ENCODE measurements around the gene SLC52A1. TPM values are rescaled to one million over a fixed set of nuclear protein-coding genes. Genes with fewer than 3 reads are reported as not detected.

SLC52A1 gene
- total RNA-seq, 4 donors from 2014 or later, result 1.3 to 6.0 (median 3.4) TPM; not detected in 1

- no peak for TF ChIP-seq CTCF (IDR thresholded peaks at IDR 0.05)
- no peak for TF ChIP-seq EP300 (IDR thresholded peaks at IDR 0.05; ENCODE audit: low read depth)
- no peak for TF ChIP-seq POLR2A (IDR thresholded peaks at IDR 0.05)
- no peak for TF ChIP-seq POLR2AphosphoS5 (IDR thresholded peaks at IDR 0.05)
- H3K4me3 ChIP-seq, result no peak overlapping the region
- no peaks in the 10 kb centered on the region for H3K36me3 ChIP-seq
- H3K9me3 ChIP-seq, result no peaks in the 10 kb centered on the region
- H3K27me3 ChIP-seq, result no peaks in the 10 kb centered on the region
- intact Hi-C loops (cut with DNase I; ENCODE audit: low total_unique reads), result no loop called here
- no peak overlapping the region for H3K27ac ChIP-seq
- in situ Hi-C loops (cut with MboI; ENCODE audit: low pct_ligation_motif_present in 1 of 4, low pct_unique_long_range_greater_than_20kb in 1 of 4, low sequenced_read_pairs in 3 of 4), result no loop called here
- WGBS, 2 donors (ENCODE audit: low coverage in 1 of 2), result 82 to 89% methylated on average over 1 to 6 of the region's 6 CpGs
- peaks cover 10 to 17% (median 14%) of the 10 kb centered on the region in 4 donors for H3K4me1 ChIP-seq
- no peak for DNase-seq
Measured at GRCh38 chr17:4994081-4994595, 41.1 kb downstream of the SLC52A1 start.

GRCh38 chr17:4987767-4988567, 47.3 kb downstream of the SLC52A1 start:
- in situ Hi-C loops (cut with MboI; ENCODE audit: low pct_ligation_motif_present in 1 of 4, low pct_unique_long_range_greater_than_20kb in 1 of 4, low sequenced_read_pairs in 3 of 4) (loop anchor here in 1 of 4 donors (5.0 kb wide), 1 partner anchor 76 kb away; no protein-coding TSS in a partner anchor), intact Hi-C loops (cut with DNase I; ENCODE audit: low total_unique reads) (loop anchor here (10.0 kb wide), 1 partner anchor 53 kb away; the partner anchor contains the start of gene GP1BA)
- no peaks in the 10 kb centered on the region for H3K36me3 ChIP-seq
- no peaks in the 10 kb centered on the region for H3K9me3 ChIP-seq
- H3K4me1 ChIP-seq, result peaks cover 13 to 28% (median 27%) of the 10 kb centered on the region in 4 donors
- no peak for DNase-seq
- peak overlapping the region; percentile 93 to 97 (median 94) for H3K27ac ChIP-seq
- H3K27me3 ChIP-seq, result no peaks in the 10 kb centered on the region
- H3K4me3 ChIP-seq, result peak overlapping the region; percentile 66 to 91 (median 84)
- no peak for TF ChIP-seq CTCF (IDR thresholded peaks at IDR 0.05)
- TF ChIP-seq EP300 (IDR thresholded peaks at IDR 0.05; ENCODE audit: low read depth), result no peak
- no peak for TF ChIP-seq POLR2A (IDR thresholded peaks at IDR 0.05)
- no peak for TF ChIP-seq POLR2AphosphoS5 (IDR thresholded peaks at IDR 0.05)
- WGBS, 2 donors (ENCODE audit: low coverage in 1 of 2), result 8 to 20% methylated on average over 1 to 29 of the region's 30 CpGs

- in situ Hi-C loops (cut with MboI; ENCODE audit: low pct_ligation_motif_present in 1 of 4, low pct_unique_long_range_greater_than_20kb in 1 of 4, low sequenced_read_pairs in 3 of 4), result loop anchor here in 1 of 4 donors (5.0 kb wide), 1 partner anchor 75 kb away; no protein-coding TSS in a partner anchor
- peak within 1 kb of the TSS; percentile 66 to 91 (median 84) for H3K4me3 ChIP-seq
- intact Hi-C loops (cut with DNase I; ENCODE audit: low total_unique reads), result loop anchor here (10.0 kb wide), 1 partner anchor 52 kb away; the partner anchor contains the start of gene GP1BA
- peaks cover 13 to 28% (median 27%) of the 10 kb centered on the region in 4 donors for H3K4me1 ChIP-seq
- WGBS, 2 donors (ENCODE audit: low coverage in 1 of 2), result 1% methylated on average over 20 of the region's 78 CpGs; no CpG with 5 or more reads in 1 of the 2 donors
- TF ChIP-seq POLR2A (IDR thresholded peaks at IDR 0.05) (peak; percentile 79), CTCF (IDR thresholded peaks at IDR 0.05) (peak; percentile 60 to 91 (median 75)), EP300 (IDR thresholded peaks at IDR 0.05; ENCODE audit: low read depth) (no peak), POLR2AphosphoS5 (IDR thresholded peaks at IDR 0.05) (peak; percentile 78 to 83 (median 79))
- H3K27me3 ChIP-seq, result no peaks in the 10 kb centered on the region
- DNase-seq, result peak; percentile 93
- no peaks in the 10 kb centered on the region for H3K36me3 ChIP-seq
- no peaks in the 10 kb centered on the region for H3K9me3 ChIP-seq
- H3K27ac ChIP-seq, result peak within 1 kb of the TSS; percentile 93 to 97 (median 94)
Measured at GRCh38 chr17:4986951-4987766, 48.1 kb downstream of the SLC52A1 start, which contains the start of gene CAMTA2. CAMTA2 (minus strand) TSS chr17:4987675; CDS start chr17:4986222, 1,453 bp downstream.

All from transverse colon (tissue), 4 donors.